ENCODE data around the gene RRAS2. TPM values are rescaled to one million over a fixed set of nuclear protein-coding genes. Genes with fewer than 3 reads are reported as not detected.

RRAS2 gene
- polyA plus RNA-seq, 3 donors: 0.19 to 0.31 TPM; not detected in 1

DNA sequence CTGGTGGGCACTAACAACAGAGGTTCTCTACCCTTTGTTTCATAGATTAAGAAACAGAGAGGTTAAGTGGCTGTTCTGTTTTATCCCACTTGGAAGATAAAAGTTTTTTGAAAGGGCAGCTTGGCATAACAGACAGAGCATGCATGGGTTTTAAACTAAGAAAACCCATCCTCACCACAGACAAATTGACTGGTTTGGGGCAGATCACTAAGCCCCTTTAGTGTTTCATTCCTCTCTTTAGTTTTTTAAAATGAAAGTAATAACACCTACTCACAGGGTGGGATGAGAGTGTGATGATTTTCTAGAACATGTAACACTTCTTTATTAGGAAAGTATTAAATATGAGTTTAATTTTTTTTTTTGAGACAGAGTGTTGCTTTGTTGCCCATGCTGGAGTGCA, 12.3 kb upstream of the RRAS2 start:
- H3K4me2 ChIP-seq (replicated peaks; ENCODE audit: extremely low read depth, low read length, poor library complexity, severe bottlenecking): no peak overlapping the region
- peaks cover 7% of the 10 kb centered on the region for H3K4me1 Mint-ChIP-seq
- TF ChIP-seq CTCF (IDR thresholded peaks at IDR 0.05): no peak

DNA sequence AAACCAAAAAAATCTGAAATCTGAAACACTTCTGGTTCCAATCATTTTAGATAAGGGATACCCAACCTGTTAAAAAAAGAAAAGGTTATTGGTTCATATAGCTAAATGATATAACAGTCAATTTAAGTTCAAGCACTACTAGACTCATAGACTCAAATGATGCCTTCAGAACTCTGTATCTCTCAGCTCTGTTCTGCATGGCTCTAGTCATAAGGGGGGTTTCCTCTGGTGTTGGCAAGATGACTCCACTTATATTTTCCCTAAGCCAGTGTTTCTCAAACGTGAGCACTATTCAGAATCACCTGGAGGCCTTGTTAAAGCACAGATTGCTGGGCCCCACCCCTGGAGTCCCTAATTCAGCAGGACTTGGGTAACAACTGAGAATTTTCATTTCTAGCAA, 11.5 kb upstream of the RRAS2 start:
- H3K4me3 ChIP-seq (replicated peaks in 1 of 3; ENCODE audit: low read depth in 2 of 3, low read length in 3 of 3): no peak overlapping the region
- no peaks in the 10 kb centered on the region for H3K4me1 ChIP-seq (ENCODE audit: control insufficient read depth in 1 of 2, insufficient read depth in 2 of 2, low read length in 2 of 2)
- H4K20me1 ChIP-seq (ENCODE audit: insufficient read depth, low read length): no peaks in the 10 kb centered on the region
- no peaks in the 10 kb centered on the region for H3K27me3 ChIP-seq (ENCODE audit: control insufficient read depth in 2 of 2, insufficient read depth in 2 of 2, low read length in 2 of 2)
- Mint-ChIP-seq H3K4me1 (peaks cover 7% of the 10 kb centered on the region), H3K4me3 (no peak overlapping the region), H3K9me3 (peaks cover 0 to 3% (median 0%) of the 10 kb centered on the region in 7 donors), H3K36me3 (no peaks in the 10 kb centered on the region), H3K27me3 (ENCODE audit: low read depth in 3 of 3) (peaks cover 6 to 12% (median 8%) of the 10 kb centered on the region in 3 donors), H3K27ac (no peak overlapping the region)
- no peaks in the 10 kb centered on the region for H3K36me3 ChIP-seq (replicated peaks in 1 of 2; ENCODE audit: control insufficient read depth in 1 of 2, insufficient read depth in 2 of 2, low read length in 2 of 2)
- no peak for TF ChIP-seq CTCF (IDR thresholded peaks at IDR 0.05)
- H2AFZ ChIP-seq (ENCODE audit: insufficient read depth, low read depth, low read length, poor library complexity, severe bottlenecking): no peak overlapping the region
- H3K4me2 ChIP-seq (replicated peaks; ENCODE audit: extremely low read depth, low read length, poor library complexity, severe bottlenecking): no peak overlapping the region
- H3K9ac ChIP-seq (ENCODE audit: insufficient read depth, low read length, poor library complexity, severe bottlenecking): no peak overlapping the region
- no peak overlapping the region for H3K27ac ChIP-seq (ENCODE audit: low read depth in 1 of 2, low read length in 2 of 2)
- intact Hi-C loops (cut with micrococcal nuclease): no loop called here
- no peaks in the 10 kb centered on the region for H3K79me2 ChIP-seq (ENCODE audit: insufficient read depth, low read length)
- no CpG with 5 or more reads among the region's 1 CpG for WGBS (ENCODE audit: insufficient coverage)
- no peak for DNase-seq
- H3K9me3 ChIP-seq (replicated peaks in 1 of 2; ENCODE audit: control insufficient read depth in 1 of 2, insufficient read depth in 1 of 2, low read length in 2 of 2): no peaks in the 10 kb centered on the region

More for the DNA sequence above, 12.3 kb upstream of the RRAS2 start:
- no peak overlapping the region for H3K27ac ChIP-seq (ENCODE audit: low read depth in 1 of 2, low read length in 2 of 2)
- H3K9ac ChIP-seq (ENCODE audit: insufficient read depth, low read length, poor library complexity, severe bottlenecking): no peak overlapping the region
- peak overlapping the region in 1 of 7 donors; percentile 9 for H3K27ac Mint-ChIP-seq
- no peaks in the 10 kb centered on the region for H3K79me2 ChIP-seq (ENCODE audit: insufficient read depth, low read length)
- no peak overlapping the region for H3K4me3 Mint-ChIP-seq
- no peaks in the 10 kb centered on the region for H3K9me3 ChIP-seq (replicated peaks in 1 of 2; ENCODE audit: control insufficient read depth in 1 of 2, insufficient read depth in 1 of 2, low read length in 2 of 2)
- no peaks in the 10 kb centered on the region for H4K20me1 ChIP-seq (ENCODE audit: insufficient read depth, low read length)
- H3K36me3 Mint-ChIP-seq: no peaks in the 10 kb centered on the region
- no peak for DNase-seq
- peaks cover 6 to 12% (median 12%) of the 10 kb centered on the region in 3 donors for H3K27me3 Mint-ChIP-seq (ENCODE audit: low read depth in 3 of 3)
- intact Hi-C loops (cut with micrococcal nuclease): no loop called here
- no peaks in the 10 kb centered on the region for H3K27me3 ChIP-seq (ENCODE audit: control insufficient read depth in 2 of 2, insufficient read depth in 2 of 2, low read length in 2 of 2)
- no peak overlapping the region for H2AFZ ChIP-seq (ENCODE audit: insufficient read depth, low read depth, low read length, poor library complexity, severe bottlenecking)
- no peaks in the 10 kb centered on the region for H3K36me3 ChIP-seq (replicated peaks in 1 of 2; ENCODE audit: control insufficient read depth in 1 of 2, insufficient read depth in 2 of 2, low read length in 2 of 2)
- no peaks in the 10 kb centered on the region for H3K4me1 ChIP-seq (ENCODE audit: control insufficient read depth in 1 of 2, insufficient read depth in 2 of 2, low read length in 2 of 2)
- peaks cover 0 to 3% (median 0%) of the 10 kb centered on the region in 7 donors for H3K9me3 Mint-ChIP-seq
- no peak overlapping the region for H3K4me3 ChIP-seq (replicated peaks in 1 of 3; ENCODE audit: low read depth in 2 of 3, low read length in 3 of 3)

Measured in CD14-positive monocyte (primary cell).